Measurements from ENCODE around the gene FIG4. TPM values are rescaled to one million over a fixed set of nuclear protein-coding genes. Genes with fewer than 3 reads are reported as not detected.
"Not testable (repeated sequence)": the region's sequence is repeated elsewhere in the genome, so short reads cannot be mapped to it uniquely, and the experiment has no call there.

FIG4 gene
- total and polyA plus RNA-seq, 8 donors, result 18.0 to 24.5 (median 19.0) TPM

DNA sequence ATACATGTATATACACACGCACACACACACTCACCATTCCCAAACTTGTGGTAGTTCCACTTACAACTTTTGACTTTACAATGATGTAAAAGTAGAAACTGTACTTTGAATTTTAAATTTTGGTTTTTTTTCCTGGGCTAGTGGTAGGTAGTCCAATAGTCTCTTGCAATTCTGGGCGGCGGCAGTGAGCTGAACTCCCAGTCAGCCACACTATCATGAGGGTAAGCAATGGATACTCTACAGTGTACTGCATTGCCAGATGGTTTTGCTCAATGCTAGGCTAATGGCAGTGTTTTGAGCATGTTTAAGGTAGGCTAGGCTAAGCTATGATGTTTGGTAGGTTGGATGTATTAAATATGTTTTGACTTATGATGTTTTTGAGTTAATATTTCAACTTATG is 150.8 kb downstream of the FIG4 start:
- H3K27me3 ChIP-seq, result no peaks in the 10 kb centered on the region
- intact Hi-C loops (cut with DNase I), result no loop called here
- DNase-seq, result no peak

DNA sequence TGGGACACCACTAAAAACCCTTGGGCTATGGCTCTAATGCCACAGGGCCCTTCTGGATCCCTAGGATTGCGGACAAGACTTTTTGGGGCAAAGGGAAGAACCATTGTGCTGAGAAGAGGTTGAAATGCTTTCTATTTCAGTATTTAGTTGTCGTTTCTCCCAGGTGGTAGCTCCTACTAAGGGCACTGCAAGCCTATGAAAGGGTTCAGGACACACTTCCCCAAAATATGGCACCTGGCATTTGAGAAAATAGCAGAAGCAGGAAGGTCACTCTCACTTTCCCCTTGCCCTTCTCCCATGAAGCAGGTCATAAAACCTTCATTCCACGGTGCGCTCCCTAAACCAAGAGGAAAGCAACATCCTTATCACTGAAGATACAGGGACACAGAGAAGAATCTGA is 161.6 kb downstream of the FIG4 start:
- DNase-seq, result no peak
- ATAC-seq, result no peak

More for the DNA sequence above, 150.8 kb downstream of the FIG4 start:
- no peak for TF ChIP-seq CTCF (IDR thresholded peaks at IDR 0.05)
- Histone ChIP-seq H3K4me1 (no peaks in the 10 kb centered on the region), H3K4me3 (no peak overlapping the region), H3K9me3 (no peaks in the 10 kb centered on the region), H3K36me3 (no peaks in the 10 kb centered on the region), H3K27ac (no peak overlapping the region)
- no peak for ATAC-seq

DNA sequence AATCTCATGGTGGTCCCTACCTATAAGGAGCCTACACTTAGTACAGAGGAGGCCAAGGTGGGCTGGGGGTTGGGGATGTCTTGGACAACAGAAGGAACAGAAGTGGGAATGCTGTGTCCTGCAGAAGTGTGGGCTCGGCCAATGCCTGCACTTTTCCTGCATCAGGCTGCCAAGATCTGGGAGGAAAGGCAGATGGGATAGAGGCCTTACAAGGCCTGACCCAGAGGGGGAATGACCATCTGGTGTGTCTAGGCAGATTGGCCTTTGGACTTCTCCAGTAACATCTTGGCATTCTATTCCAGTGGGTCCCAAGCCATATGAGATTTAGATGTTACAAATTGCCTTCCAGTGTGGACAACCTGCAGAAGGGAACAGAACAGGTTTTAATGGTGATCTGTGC is 162.3 kb downstream of the FIG4 start:
- intact Hi-C loops (cut with DNase I), result no loop called here
- no peak overlapping the region for H3K4me3 ChIP-seq
- H3K36me3 ChIP-seq, result no peaks in the 10 kb centered on the region
- H3K4me1 ChIP-seq, result no peaks in the 10 kb centered on the region
- no peak overlapping the region for H3K27ac ChIP-seq
- no peaks in the 10 kb centered on the region for H3K27me3 ChIP-seq
- DNase-seq (no peak), ATAC-seq (no peak)
- TF ChIP-seq CTCF (IDR thresholded peaks at IDR 0.05), result no peak
- no peaks in the 10 kb centered on the region for H3K9me3 ChIP-seq

More for the DNA sequence above, 161.6 kb downstream of the FIG4 start:
- Histone ChIP-seq H3K4me3 (no peak overlapping the region), H3K4me1 (no peaks in the 10 kb centered on the region), H3K9me3 (no peaks in the 10 kb centered on the region), H3K27me3 (no peaks in the 10 kb centered on the region), H3K27ac (no peak overlapping the region), H3K36me3 (no peaks in the 10 kb centered on the region)
- no peak for TF ChIP-seq CTCF (IDR thresholded peaks at IDR 0.05)
- intact Hi-C loops (cut with DNase I), result no loop called here

DNA sequence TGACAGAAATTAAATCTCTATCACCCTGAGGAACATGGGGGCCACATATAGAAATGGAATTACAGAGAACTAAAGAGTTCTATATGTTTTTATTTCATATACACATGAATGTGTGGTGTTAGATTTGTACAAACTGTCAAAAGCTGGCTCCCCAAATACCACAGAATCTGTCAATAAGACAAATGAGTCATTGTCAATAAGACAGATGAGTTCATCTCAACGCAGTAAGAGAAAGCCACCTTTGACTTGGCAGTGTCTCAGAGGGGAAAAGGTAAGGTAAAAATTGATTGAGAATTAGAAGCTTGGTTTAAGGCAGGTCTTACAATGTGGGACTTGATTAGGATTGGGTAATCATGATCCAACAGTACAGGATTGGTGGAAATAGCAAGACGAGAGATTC is 162.9 kb downstream of the FIG4 start:
- intact Hi-C loops (cut with DNase I), result no loop called here
- DNase-seq (no peak), ATAC-seq (no peak)
- Histone ChIP-seq H3K9me3 (no peaks in the 10 kb centered on the region), H3K4me3 (no peak overlapping the region), H3K27me3 (no peaks in the 10 kb centered on the region), H3K4me1 (no peaks in the 10 kb centered on the region), H3K27ac (no peak overlapping the region), H3K36me3 (no peaks in the 10 kb centered on the region)
- TF ChIP-seq CTCF (IDR thresholded peaks at IDR 0.05), result no peak

GRCh38 chr6:109854541-109855308 is 163.6 kb downstream of the FIG4 start:
- no peak for TF ChIP-seq CTCF (IDR thresholded peaks at IDR 0.05)
- no peak for DNase-seq
- intact Hi-C loops (cut with DNase I), result no loop called here
- Histone ChIP-seq H3K9me3 (no peaks in the 10 kb centered on the region), H3K36me3 (no peaks in the 10 kb centered on the region), H3K27ac (no peak overlapping the region), H3K4me1 (no peaks in the 10 kb centered on the region), H3K27me3 (no peaks in the 10 kb centered on the region), H3K4me3 (no peak overlapping the region)
- no peak for ATAC-seq

- ATAC-seq; H3K4me3 ChIP-seq; H3K9me3 ChIP-seq; H3K27ac ChIP-seq; H3K4me1 ChIP-seq; H3K36me3 ChIP-seq; H3K27me3 ChIP-seq; DNase-seq; intact Hi-C loops (cut with DNase I): not testable (repeated sequence)
Measured at GRCh38 chr6:109855476-109856040, 164.5 kb downstream of the FIG4 start.

Measured in left lung (tissue), 10 donors.